GM21529 (cell line): ENCODE measurements around the gene OTOGL.
"Not testable (repeated sequence)": the region's sequence is repeated elsewhere in the genome, so short reads cannot be mapped to it uniquely, and the experiment has no call there.

Experiments
- ATAC-seq: cut with Tn5 transposase; IDR thresholded peaks from one replicate; pipeline ENCODE4 v1.9.1; 2021; ENCODE audit not compliant: unreplicated experiment

OTOGL gene

GRCh38 chr12:80218925-80219324 lies 119.6 kb downstream of the OTOGL start:
- ATAC-seq: not testable (repeated sequence)

DNA sequence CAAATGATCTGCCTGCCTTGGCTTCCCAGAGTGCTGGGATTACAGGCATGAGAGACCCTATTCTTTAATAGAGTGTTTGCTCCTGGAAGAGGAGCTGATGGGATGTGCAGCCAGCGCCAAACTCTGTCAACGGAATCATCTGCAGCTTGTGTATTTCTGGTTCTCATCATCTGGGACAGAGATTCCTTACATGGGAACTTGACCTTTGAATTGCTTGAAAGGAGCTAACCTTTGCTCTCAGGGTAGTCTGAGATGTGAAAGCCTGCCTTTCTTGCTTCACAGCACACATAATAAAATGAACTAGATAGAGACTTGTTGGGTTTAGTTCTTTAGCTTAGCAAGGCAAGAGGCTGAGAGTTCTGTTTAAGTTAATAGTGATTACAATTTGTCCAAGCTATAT lies 120.0 kb downstream of the OTOGL start:
- no peak for ATAC-seq

DNA sequence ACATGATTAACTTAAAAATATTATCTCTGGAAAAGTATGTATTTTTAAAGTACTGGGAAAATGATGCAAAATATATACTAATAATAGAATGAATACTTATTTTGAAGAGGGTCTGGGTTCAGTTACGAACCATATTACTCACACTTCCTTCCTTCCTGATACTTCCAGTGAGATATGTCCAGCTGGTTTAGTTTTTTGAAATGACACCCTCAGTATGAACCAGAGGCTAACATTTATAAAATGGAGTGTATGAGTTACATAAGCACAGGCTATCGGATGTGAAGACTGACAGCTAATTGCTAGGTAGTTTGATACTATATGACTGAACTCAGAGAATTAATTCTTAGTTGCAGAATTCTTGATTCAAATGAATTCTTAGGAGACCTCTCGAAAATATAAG lies 122.9 kb downstream of the OTOGL start:
- peak; percentile 63 for ATAC-seq

DNA sequence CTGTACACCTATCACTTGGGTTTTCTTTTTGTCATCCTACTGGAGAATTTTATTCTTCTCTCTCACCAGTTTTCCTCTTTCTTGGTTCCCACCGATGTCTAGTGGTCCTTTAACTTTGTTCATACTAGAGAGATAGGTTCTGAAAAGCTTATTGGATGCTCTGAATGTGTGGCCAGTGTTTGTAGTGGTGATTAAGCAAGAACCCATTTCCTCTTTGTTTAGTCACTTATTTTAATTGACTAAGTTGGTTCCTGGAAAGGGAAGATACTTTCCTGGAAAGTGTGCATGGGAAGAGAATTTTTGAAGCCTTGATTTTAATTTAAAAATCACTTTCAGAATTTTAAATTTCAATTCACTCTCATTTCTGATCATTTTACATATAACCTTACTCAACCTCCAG lies 127.2 kb downstream of the OTOGL start:
- ATAC-seq: no peak

GRCh38 chr12:80227904-80228303 lies 128.6 kb downstream of the OTOGL start:
- not testable (repeated sequence) for ATAC-seq

DNA sequence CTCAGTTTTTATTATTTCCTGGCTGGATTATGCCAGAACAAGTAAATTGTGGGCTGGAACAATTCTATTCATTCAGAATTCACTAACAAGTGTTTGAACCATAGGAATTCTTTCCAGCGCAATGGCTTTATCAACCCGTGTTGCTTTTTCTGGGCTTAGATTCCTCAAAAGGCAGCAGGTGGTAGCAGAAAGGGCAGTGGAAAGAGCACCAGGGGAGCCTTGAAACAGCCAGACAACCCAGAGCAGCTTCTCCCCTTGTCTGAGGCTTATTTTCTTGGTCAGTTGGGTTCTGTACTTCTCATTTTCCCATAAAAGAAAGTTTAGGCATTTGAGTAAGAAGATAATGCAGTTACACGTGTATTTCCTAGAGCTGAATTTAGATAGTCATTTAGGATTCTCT lies 130.7 kb downstream of the OTOGL start:
- ATAC-seq: no peak

DNA sequence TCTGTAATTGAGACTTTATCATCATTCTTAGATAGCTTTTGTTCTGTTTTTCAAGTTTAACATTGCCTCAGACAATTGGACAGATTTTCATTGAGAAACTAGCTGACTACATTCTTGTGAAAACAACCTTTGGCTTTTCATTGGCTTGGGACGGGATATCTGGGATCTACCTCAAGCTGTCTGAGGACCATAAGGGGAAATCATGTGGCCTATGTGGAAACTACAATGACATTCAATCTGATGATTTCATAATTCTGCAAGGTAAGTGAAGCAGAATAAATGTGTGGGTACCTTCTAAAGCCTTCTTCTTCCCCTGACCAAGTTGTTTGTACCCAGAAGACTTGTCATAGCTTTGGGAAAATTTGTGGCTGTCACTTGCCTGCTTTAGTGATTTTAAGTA lies 133.5 kb downstream of the OTOGL start:
- no peak for ATAC-seq

- ATAC-seq: no peak
Measured at GRCh38 chr12:80233926-80234325, 134.6 kb downstream of the OTOGL start.

GRCh38 chr12:80234667-80235066 lies 135.3 kb downstream of the OTOGL start:
- no peak for ATAC-seq

GRCh38 chr12:80235944-80236343 lies 136.6 kb downstream of the OTOGL start:
- no peak for ATAC-seq

- ATAC-seq: no peak
Measured at GRCh38 chr12:80239867-80240266, 140.5 kb downstream of the OTOGL start.

- no peak for ATAC-seq
Measured at GRCh38 chr12:80241576-80242273, 142.4 kb downstream of the OTOGL start.

DNA sequence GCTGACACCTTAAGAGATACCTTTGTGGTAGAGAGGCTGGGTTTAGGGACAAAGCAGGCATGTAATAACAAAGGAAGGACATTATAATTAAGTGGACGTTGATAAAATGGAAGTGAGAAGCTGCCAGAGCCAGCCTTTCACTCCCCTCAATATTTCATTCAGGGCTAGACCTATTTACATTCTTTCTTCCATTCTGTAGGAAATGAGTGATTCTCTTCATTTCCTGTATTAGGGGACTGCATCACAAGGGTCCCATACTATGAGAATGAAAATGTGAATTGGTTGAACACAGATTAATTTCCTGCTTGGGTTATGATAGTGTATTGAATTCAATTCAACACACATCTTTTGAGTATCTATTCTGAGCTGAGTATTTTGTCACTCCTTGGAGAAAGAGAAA lies 143.0 kb downstream of the OTOGL start:
- no peak for ATAC-seq

- not testable (repeated sequence) for ATAC-seq
Measured at GRCh38 chr12:80249581-80249980, 150.2 kb downstream of the OTOGL start.

- no peak for ATAC-seq
Measured at GRCh38 chr12:80257920-80258319, 158.6 kb downstream of the OTOGL start.

DNA sequence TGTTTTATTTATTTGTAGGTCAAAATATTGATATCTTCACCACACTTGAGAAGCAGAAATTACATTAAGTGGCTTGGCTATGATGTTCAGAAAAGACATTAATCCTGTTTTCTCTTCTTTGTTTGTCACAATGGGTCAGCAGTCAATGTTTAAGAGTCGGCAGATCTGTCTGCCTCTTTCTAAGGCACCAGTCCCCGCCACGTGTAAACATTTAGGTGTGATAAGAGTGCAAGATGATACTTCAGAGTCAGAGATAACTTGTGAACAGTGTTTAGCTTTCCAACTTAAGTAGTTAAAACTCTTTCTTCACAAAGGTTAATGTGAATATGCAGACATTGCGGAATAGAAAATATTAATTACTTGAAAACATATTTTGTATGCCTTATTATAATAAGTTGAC lies 160.9 kb downstream of the OTOGL start:
- no peak for ATAC-seq

DNA sequence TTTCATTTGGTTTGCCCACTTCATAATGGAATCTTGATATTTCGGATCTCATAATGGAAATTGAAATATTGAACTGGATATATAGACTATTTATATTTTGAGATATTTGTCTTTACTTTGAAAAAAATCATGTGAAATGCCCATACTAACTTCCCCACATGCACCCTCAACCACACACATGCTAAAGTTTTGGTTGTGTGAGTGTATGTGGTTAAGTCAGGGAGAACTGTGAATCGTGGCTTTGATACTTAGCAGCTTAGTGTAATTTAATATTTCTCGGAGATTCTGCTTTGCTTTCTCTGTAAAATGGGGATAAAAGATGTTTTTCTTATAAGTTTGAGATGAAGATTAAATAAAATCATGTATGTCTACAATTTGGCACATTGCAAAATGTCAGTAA lies 162.1 kb downstream of the OTOGL start:
- ATAC-seq: no peak

GRCh38 chr12:80262346-80262745 lies 163.0 kb downstream of the OTOGL start:
- ATAC-seq: no peak

DNA sequence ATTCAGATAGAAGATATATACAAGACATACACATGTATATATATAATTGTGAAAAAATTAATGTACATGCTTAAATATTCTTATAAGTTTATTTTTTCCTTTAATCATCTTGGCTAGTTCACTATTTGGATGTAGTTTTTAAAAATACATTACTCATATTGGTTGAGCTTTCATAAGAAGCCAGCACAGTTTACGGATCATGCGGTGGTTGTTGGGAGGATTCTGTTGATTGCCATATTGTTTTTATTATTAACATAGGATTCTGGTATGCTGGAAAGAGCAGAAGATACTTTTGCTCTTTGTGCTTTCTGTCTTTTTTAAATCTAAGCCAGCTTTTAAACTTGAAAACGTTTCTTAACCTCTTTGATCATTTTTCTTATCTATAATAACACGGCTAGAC lies 163.4 kb downstream of the OTOGL start:
- no peak for ATAC-seq

DNA sequence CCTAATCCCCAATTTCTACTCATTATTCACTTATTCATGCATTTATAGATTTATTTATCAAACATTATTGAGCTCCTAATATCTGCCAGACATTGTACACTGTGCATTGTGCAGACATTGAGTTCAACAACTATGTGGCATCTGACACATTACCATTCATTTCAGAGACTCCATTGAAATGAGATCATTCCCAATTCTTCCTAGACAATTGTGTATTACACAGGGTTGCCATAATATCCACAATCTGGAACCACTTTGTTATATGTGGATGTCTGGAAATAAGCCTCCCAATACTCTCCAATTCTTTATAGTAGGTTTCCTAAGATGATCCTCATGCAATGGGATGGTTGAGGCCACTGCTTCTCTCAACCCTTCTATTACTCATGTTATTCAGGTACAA lies 165.0 kb downstream of the OTOGL start:
- ATAC-seq: no peak

GRCh38 chr12:80264891-80265290 lies 165.6 kb downstream of the OTOGL start:
- ATAC-seq: no peak

DNA sequence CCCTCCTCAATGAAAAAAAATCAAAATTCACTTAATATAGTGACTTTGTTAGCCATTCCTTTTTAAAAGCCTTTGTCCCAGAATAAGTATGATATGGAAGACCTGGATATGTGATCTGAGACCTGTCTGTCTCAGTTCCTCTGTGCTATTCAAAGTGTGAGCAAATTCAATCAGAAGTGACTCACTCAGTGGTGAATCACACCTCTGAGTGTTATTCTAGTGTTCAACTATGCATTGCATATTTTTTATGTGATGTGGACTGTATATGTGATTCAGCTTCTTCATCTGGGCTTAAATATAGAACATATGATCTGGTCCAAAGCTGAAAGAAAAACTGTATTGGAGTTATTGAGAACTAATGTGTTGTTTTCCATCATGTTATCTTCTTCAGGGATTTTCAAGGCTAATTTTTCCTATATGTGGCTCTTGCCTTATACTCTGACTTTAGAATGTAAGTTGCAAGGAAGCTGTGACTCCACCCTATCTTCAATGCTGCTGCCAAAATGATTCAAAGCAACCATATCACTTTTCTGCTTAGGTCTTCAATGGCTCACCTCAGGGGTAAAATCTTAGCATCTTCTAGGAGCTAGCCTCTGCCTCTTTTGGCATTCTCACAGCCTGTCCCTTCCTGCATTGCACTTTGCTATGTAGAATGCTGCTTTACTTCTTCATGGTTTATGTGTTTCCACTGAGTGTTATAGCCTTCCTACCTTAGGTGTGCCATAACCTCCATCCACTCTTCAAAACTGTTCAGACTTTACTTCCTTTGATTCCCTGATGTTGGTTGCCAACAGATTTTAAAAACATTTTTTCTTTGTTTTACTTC lies 169.8 kb downstream of the OTOGL start:
- ATAC-seq: no peak
